ENCODE results near the gene IL1RN.

IL1RN gene

GRCh38 chr2:113104054-113104611 lies 23.3 kb upstream of the IL1RN start:
- no peak for DNase-seq (ENCODE audit: low read depth in 2 of 2)

- peak in 1 of 2 experiments; percentile 11 for DNase-seq (ENCODE audit: low read depth in 2 of 2)
Measured at GRCh38 chr2:113105047-113105785, 22.2 kb upstream of the IL1RN start.

- DNase-seq (ENCODE audit: low read depth in 2 of 2), result no peak
Measured at GRCh38 chr2:113111121-113111520, 16.3 kb upstream of the IL1RN start.

- no peak for DNase-seq (ENCODE audit: low read depth in 2 of 2)
Measured at GRCh38 chr2:113111823-113112287, 15.5 kb upstream of the IL1RN start.

- DNase-seq (ENCODE audit: low read depth in 2 of 2), result no peak
Measured at GRCh38 chr2:113112441-113112840, 15.0 kb upstream of the IL1RN start.

- no peak for DNase-seq (ENCODE audit: low read depth in 2 of 2)
Measured at GRCh38 chr2:113112871-113113270, 14.5 kb upstream of the IL1RN start.

- no peak for DNase-seq (ENCODE audit: low read depth in 2 of 2)
Measured at GRCh38 chr2:113113807-113114206, 13.6 kb upstream of the IL1RN start.

- no peak for DNase-seq (ENCODE audit: low read depth in 2 of 2)
Measured at GRCh38 chr2:113114224-113114945, 13.0 kb upstream of the IL1RN start.

GRCh38 chr2:113114996-113115395 lies 12.4 kb upstream of the IL1RN start:
- DNase-seq (ENCODE audit: low read depth in 2 of 2), result no peak

GRCh38 chr2:113116100-113116958 lies 11.1 kb upstream of the IL1RN start:
- no peak for DNase-seq (ENCODE audit: low read depth in 2 of 2)

- peak; percentile 75 to 79 for DNase-seq (ENCODE audit: low read depth in 2 of 2)
Measured at GRCh38 chr2:113117541-113118262, 9.7 kb upstream of the IL1RN start.

GRCh38 chr2:113118263-113118657 lies 9.1 kb upstream of the IL1RN start:
- DNase-seq (ENCODE audit: low read depth in 2 of 2), result no peak

GRCh38 chr2:113119111-113119510 lies 8.3 kb upstream of the IL1RN start:
- no peak for DNase-seq (ENCODE audit: low read depth in 2 of 2)

GRCh38 chr2:113120861-113121260 lies 6.5 kb upstream of the IL1RN start:
- DNase-seq (ENCODE audit: low read depth in 2 of 2), result no peak

GRCh38 chr2:113122364-113122763 lies 5.0 kb upstream of the IL1RN start:
- no peak for DNase-seq (ENCODE audit: low read depth in 2 of 2)

GRCh38 chr2:113123726-113124125 lies 3.7 kb upstream of the IL1RN start:
- no peak for DNase-seq (ENCODE audit: low read depth in 2 of 2)

GRCh38 chr2:113124181-113124961 lies 3.0 kb upstream of the IL1RN start:
- peak in 1 of 2 experiments; percentile 12 for DNase-seq (ENCODE audit: low read depth in 2 of 2)

- DNase-seq (ENCODE audit: low read depth in 2 of 2), result no peak
Measured at GRCh38 chr2:113124984-113125855, 2.2 kb upstream of the IL1RN start.
